Fibroblast of mammary gland (primary cell): ENCODE results near the gene UQCRFS1.
"Not testable (repeated sequence)": the region's sequence is repeated elsewhere in the genome, so short reads cannot be mapped to it uniquely, and the experiment has no call there.

Source experiments
- DNase-seq: peaks from one replicate; pipeline ENCODE4 v3.0.0-alpha.2; 2010; ENCODE audit warnings: low read depth
- H3K4me3 ChIP-seq: 2 replicates; pipeline ENCODE4 v1.5.1; 2011; ENCODE audit warnings: low read depth, mild to moderate bottlenecking, low read length, moderate library complexity; ENCODE audit not compliant: control insufficient read depth
- CTCF ChIP-seq: conservative IDR thresholded peaks from 2 replicates; pipeline ENCODE4 v1.5.1; 2011; ENCODE audit warnings: low read depth, low read length, inconsistent platforms; ENCODE audit not compliant: control insufficient read depth, insufficient read depth

Gene UQCRFS1

GRCh38 chr19:29245215-29245614 is 32.3 kb upstream of the UQCRFS1 start:
- TF ChIP-seq CTCF, result no peak
- DNase-seq, result no peak
- H3K4me3 ChIP-seq, result no peak overlapping the region

- DNase-seq, result no peak
- TF ChIP-seq CTCF, result no peak
- no peak overlapping the region for H3K4me3 ChIP-seq
Observed at GRCh38 chr19:29241324-29241723, 28.4 kb upstream of the UQCRFS1 start.

GRCh38 chr19:29239213-29239776 is 26.3 kb upstream of the UQCRFS1 start:
- TF ChIP-seq CTCF, result no peak
- no peak for DNase-seq
- H3K4me3 ChIP-seq, result no peak overlapping the region

- no peak for DNase-seq
- TF ChIP-seq CTCF, result no peak
- H3K4me3 ChIP-seq, result no peak overlapping the region
Observed at GRCh38 chr19:29233591-29233990, 20.6 kb upstream of the UQCRFS1 start.

- no peak overlapping the region for H3K4me3 ChIP-seq
- no peak for TF ChIP-seq CTCF
- DNase-seq, result no peak
Observed at GRCh38 chr19:29232315-29232852, 19.4 kb upstream of the UQCRFS1 start.

GRCh38 chr19:29231306-29231705 is 18.4 kb upstream of the UQCRFS1 start:
- not testable (repeated sequence) for H3K4me3 ChIP-seq, DNase-seq

GRCh38 chr19:29217616-29218015 is 4.7 kb upstream of the UQCRFS1 start:
- DNase-seq, result no peak
- TF ChIP-seq CTCF, result no peak

More at GRCh38 chr19:29217616-29218015, 4.7 kb upstream of the UQCRFS1 start:
- H3K4me3 ChIP-seq, result no peak overlapping the region
